GM12873 (cell line): ENCODE measurements around the gene CHID1.

ENCODE experiments used
- CTCF ChIP-seq: IDR thresholded peaks from 2 replicates; pipeline ENCODE4 v1.5.1; 2012; ENCODE audit warnings: low read depth, mild to moderate bottlenecking, moderate library complexity, low read length, control low read depth; ENCODE audit not compliant: insufficient read depth; ENCODE audit errors: missing control alignments

Gene CHID1

GRCh38 chr11:914747-915501 lies 4.3 kb upstream of the CHID1 start:
- no peak for TF ChIP-seq CTCF

- no peak for TF ChIP-seq CTCF
Measured at GRCh38 chr11:914204-914603, 3.6 kb upstream of the CHID1 start.

GRCh38 chr11:913043-913442 lies 2.4 kb upstream of the CHID1 start:
- no peak for TF ChIP-seq CTCF

GRCh38 chr11:912266-912665 lies 1.7 kb upstream of the CHID1 start:
- no peak for TF ChIP-seq CTCF

GRCh38 chr11:911890-912219 lies 1.2 kb upstream of the CHID1 start:
- TF ChIP-seq CTCF = no peak

- TF ChIP-seq CTCF = no peak
Measured at GRCh38 chr11:911031-911889, 650 bp upstream of the CHID1 start.

GRCh38 chr11:910044-910588 lies 494 bp downstream of the CHID1 start:
- no peak for TF ChIP-seq CTCF
